ENCODE data around the gene YBEY. TPM values are rescaled to one million over a fixed set of nuclear protein-coding genes. Genes with fewer than 3 reads are reported as not detected.

YBEY gene
- total RNA-seq, 4 donors from 2014 or later: 4.8 to 33.5 (median 9.1) TPM; not detected in 1

DNA sequence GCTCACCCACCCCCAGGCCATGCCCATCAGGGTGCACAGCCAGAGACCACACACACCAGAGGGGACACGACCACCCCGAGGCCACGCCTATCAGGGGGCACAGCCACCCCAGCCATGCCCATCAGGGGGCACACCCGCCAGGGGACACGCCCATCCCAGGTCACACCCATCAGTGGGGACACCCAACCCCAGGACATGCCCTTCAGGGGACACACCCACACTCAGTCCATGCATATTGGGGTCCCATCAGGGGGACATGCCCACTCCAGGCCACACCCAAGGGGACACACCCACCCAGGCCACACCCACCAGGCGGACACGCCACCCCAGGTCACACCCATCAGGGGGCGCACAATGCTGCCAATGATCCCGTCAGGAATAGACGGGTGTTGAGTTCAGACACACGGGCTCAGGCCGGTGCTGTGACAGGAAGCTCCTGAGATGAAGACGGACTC, 21.4 kb upstream of the YBEY start:
- no peak overlapping the region for H3K27ac ChIP-seq
- H3K9me3 ChIP-seq: no peaks in the 10 kb centered on the region
- no peak overlapping the region for H3K4me3 ChIP-seq
- intact Hi-C loops (cut with DNase I; ENCODE audit: low total_unique reads): no loop called here
- TF ChIP-seq POLR2A (IDR thresholded peaks at IDR 0.05) (no peak), POLR2AphosphoS5 (IDR thresholded peaks at IDR 0.05) (no peak), CTCF (IDR thresholded peaks at IDR 0.05) (no peak), EP300 (IDR thresholded peaks at IDR 0.05; ENCODE audit: low read depth) (no peak)
- no peaks in the 10 kb centered on the region for H3K4me1 ChIP-seq
- no peak for DNase-seq
- 92% methylated on average over 13 of the region's 13 CpGs; no CpG with 5 or more reads in 1 of the 2 donors for WGBS, 2 donors (ENCODE audit: low coverage in 1 of 2)
- in situ Hi-C loops (cut with MboI; ENCODE audit: low pct_ligation_motif_present in 1 of 4, low pct_unique_long_range_greater_than_20kb in 1 of 4, low sequenced_read_pairs in 3 of 4): no loop called here
- H3K27me3 ChIP-seq: no peaks in the 10 kb centered on the region
- peaks cover 0 to 64% (median 32%) of the 10 kb centered on the region in 4 donors for H3K36me3 ChIP-seq

DNA sequence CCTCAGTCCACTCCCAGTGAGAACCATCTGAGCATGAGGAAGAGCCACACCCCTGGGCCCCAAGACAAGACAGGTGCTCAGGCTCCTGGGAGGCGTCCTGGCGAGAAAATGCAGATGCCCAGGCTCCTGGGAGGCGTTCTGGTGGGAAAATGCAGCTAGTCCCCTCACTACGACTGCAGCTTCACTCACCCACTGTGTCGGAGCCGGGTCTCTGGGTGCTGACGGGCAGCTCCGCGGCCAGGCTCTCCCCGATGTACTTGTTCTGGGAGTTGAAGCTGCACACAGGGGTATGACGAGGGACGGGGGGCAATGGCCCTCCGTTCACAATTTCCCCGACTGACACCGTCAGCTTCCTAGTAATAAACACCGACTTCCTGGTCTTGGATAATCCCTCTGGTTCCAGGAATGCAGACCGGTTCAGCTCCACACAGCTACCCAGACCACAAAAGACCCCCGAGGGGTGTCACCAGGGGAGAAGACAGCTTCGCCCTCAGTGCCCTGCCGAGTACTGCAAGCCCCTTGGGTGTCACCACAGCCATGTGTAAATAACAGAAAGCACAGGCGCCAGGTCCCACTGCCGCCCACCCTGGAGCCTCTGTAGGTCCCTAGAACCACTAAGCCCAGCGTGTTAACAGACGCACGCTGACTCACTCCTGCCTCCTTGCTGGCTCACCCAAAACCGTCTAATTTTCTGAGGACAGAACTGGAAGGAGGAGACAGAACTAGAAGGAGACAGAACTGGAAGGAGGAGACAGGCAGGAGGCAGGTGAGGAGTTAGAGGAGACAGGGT, 20.2 kb upstream of the YBEY start:
- Histone ChIP-seq H3K36me3 (peaks cover 0 to 64% (median 31%) of the 10 kb centered on the region in 4 donors), H3K4me1 (no peaks in the 10 kb centered on the region), H3K27ac (no peak overlapping the region), H3K27me3 (no peaks in the 10 kb centered on the region), H3K9me3 (no peaks in the 10 kb centered on the region), H3K4me3 (no peak overlapping the region)
- WGBS, 2 donors (ENCODE audit: low coverage in 1 of 2): 40 to 88% methylated on average over 1 to 26 of the region's 26 CpGs
- no peak for DNase-seq
- TF ChIP-seq POLR2A (IDR thresholded peaks at IDR 0.05) (no peak), POLR2AphosphoS5 (IDR thresholded peaks at IDR 0.05) (no peak), CTCF (IDR thresholded peaks at IDR 0.05) (no peak), EP300 (IDR thresholded peaks at IDR 0.05; ENCODE audit: low read depth) (no peak)
- in situ Hi-C loops (cut with MboI; ENCODE audit: low pct_ligation_motif_present in 1 of 4, low pct_unique_long_range_greater_than_20kb in 1 of 4, low sequenced_read_pairs in 3 of 4): no loop called here
- intact Hi-C loops (cut with DNase I; ENCODE audit: low total_unique reads): no loop called here

- no peaks in the 10 kb centered on the region for H3K9me3 ChIP-seq
- no peak overlapping the region for H3K4me3 ChIP-seq
- intact Hi-C loops (cut with DNase I; ENCODE audit: low total_unique reads) (no loop called here), in situ Hi-C loops (cut with MboI; ENCODE audit: low pct_ligation_motif_present in 1 of 4, low pct_unique_long_range_greater_than_20kb in 1 of 4, low sequenced_read_pairs in 3 of 4) (no loop called here)
- peaks cover 0 to 65% (median 31%) of the 10 kb centered on the region in 4 donors for H3K36me3 ChIP-seq
- WGBS, 2 donors (ENCODE audit: low coverage in 1 of 2): 94 to 100% methylated on average over 4 to 19 of the region's 19 CpGs
- H3K27ac ChIP-seq: no peak overlapping the region
- DNase-seq: no peak
- TF ChIP-seq POLR2AphosphoS5 (IDR thresholded peaks at IDR 0.05): no peak
- no peak for TF ChIP-seq POLR2A (IDR thresholded peaks at IDR 0.05)
- no peak for TF ChIP-seq CTCF (IDR thresholded peaks at IDR 0.05)
- TF ChIP-seq EP300 (IDR thresholded peaks at IDR 0.05; ENCODE audit: low read depth): no peak
- no peaks in the 10 kb centered on the region for H3K27me3 ChIP-seq
- no peaks in the 10 kb centered on the region for H3K4me1 ChIP-seq
These were observed 19.2 kb upstream of the YBEY start for GRCh38 chr21:46266946-46267345.

DNA sequence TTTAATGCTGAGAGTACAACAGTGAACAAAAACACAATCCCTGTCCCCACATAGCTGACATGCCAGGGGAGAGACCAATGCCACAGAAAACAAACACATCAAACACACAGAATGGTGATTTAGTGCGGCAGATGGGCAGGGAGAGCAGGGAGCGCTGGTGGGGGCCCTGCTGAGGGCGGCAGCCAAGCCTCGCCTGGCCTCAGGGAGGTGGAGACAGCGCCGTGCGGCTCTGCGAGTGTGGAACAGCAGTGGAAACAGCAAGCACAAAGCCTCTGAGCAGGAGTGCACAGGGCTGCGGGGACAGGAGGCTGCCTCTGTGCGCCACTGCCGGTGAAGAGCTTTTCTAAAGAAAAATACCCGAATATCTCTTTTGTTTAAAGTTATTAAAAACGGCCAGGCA, 17.8 kb upstream of the YBEY start:
- DNase-seq: no peak
- no peaks in the 10 kb centered on the region for H3K9me3 ChIP-seq
- H3K4me1 ChIP-seq: no peaks in the 10 kb centered on the region
- peaks cover 0 to 75% (median 36%) of the 10 kb centered on the region in 4 donors for H3K36me3 ChIP-seq
- intact Hi-C loops (cut with DNase I; ENCODE audit: low total_unique reads): no loop called here
- WGBS, 2 donors (ENCODE audit: low coverage in 1 of 2): 90 to 92% methylated on average over 2 to 13 of the region's 13 CpGs
- in situ Hi-C loops (cut with MboI; ENCODE audit: low pct_ligation_motif_present in 1 of 4, low pct_unique_long_range_greater_than_20kb in 1 of 4, low sequenced_read_pairs in 3 of 4): no loop called here
- TF ChIP-seq POLR2A (IDR thresholded peaks at IDR 0.05) (no peak), EP300 (IDR thresholded peaks at IDR 0.05; ENCODE audit: low read depth) (no peak), CTCF (IDR thresholded peaks at IDR 0.05) (no peak), POLR2AphosphoS5 (IDR thresholded peaks at IDR 0.05) (no peak)
- H3K27ac ChIP-seq: no peak overlapping the region
- H3K4me3 ChIP-seq: no peak overlapping the region
- no peaks in the 10 kb centered on the region for H3K27me3 ChIP-seq

All from transverse colon (tissue), 4 donors.